GM19455 (cell line): ENCODE measurements around the gene CTF1.
"Not testable (repeated sequence)": the region's sequence is repeated elsewhere in the genome, so short reads cannot be mapped to it uniquely, and the experiment has no call there.

Experiments used
- ATAC-seq: cut with Tn5 transposase; IDR thresholded peaks from one replicate; pipeline ENCODE4 v1.9.1; 2021; ENCODE audit not compliant: unreplicated experiment

Gene CTF1

GRCh38 chr16:30928390-30928789 lies 32.0 kb downstream of the CTF1 start:
- ATAC-seq: no peak

GRCh38 chr16:30929167-30929566 lies 32.8 kb downstream of the CTF1 start:
- no peak for ATAC-seq

GRCh38 chr16:30930160-30930571 lies 33.8 kb downstream of the CTF1 start:
- ATAC-seq: no peak

GRCh38 chr16:30931068-30931650 lies 34.7 kb downstream of the CTF1 start:
- ATAC-seq: no peak

- ATAC-seq: no peak
Observed at GRCh38 chr16:30934827-30935557, 38.6 kb downstream of the CTF1 start.

- no peak for ATAC-seq
Observed at GRCh38 chr16:30937692-30938091, 41.3 kb downstream of the CTF1 start.

- not testable (repeated sequence) for ATAC-seq
Observed at GRCh38 chr16:30939571-30939970, 43.2 kb downstream of the CTF1 start.

GRCh38 chr16:30941600-30942425 lies 45.4 kb downstream of the CTF1 start:
- ATAC-seq: peak; percentile 80

GRCh38 chr16:30942426-30942806 lies 46.0 kb downstream of the CTF1 start:
- ATAC-seq: no peak

GRCh38 chr16:30944352-30944751 lies 47.9 kb downstream of the CTF1 start:
- ATAC-seq: no peak

- ATAC-seq: no peak
Observed at GRCh38 chr16:30946671-30947540, 50.5 kb downstream of the CTF1 start.

- ATAC-seq: no peak
Observed at GRCh38 chr16:30947541-30947858, 51.1 kb downstream of the CTF1 start.

GRCh38 chr16:30947859-30948666 lies 51.6 kb downstream of the CTF1 start:
- peak; percentile 12 for ATAC-seq

GRCh38 chr16:30948667-30949649 lies 52.5 kb downstream of the CTF1 start, which contains the start of gene ORAI3:
TSS of gene ORAI3 (plus strand) at chr16:30949068. CDS start at chr16:30949290, 222 bp downstream.
- ATAC-seq: peak; percentile 68

- ATAC-seq: peak; percentile 45
Observed at GRCh38 chr16:30949650-30950515, 53.5 kb downstream of the CTF1 start.

- ATAC-seq: no peak
Observed at GRCh38 chr16:30950516-30951065, 54.2 kb downstream of the CTF1 start.

- no peak for ATAC-seq
Observed at GRCh38 chr16:30951193-30951592, 54.8 kb downstream of the CTF1 start.

- no peak for ATAC-seq
Observed at GRCh38 chr16:30951750-30952149, 55.3 kb downstream of the CTF1 start.
